Right cardiac atrium (tissue), 5 donors: ENCODE measurements around the gene PLEKHG4B. TPM values are rescaled to one million over a fixed set of nuclear protein-coding genes. Genes with fewer than 3 reads are reported as not detected.

Experiments
- ATAC-seq, 2 donors: fragments of 200-7000 bp; cut with Tn5 transposase; one replicate each; pipeline versions ENCODE4 v1.8.0 to v1.9.1; 2020; ENCODE audit warnings: moderate library complexity in 2 of 2, mild to moderate bottlenecking in 1 of 2
- DNase-seq, 3 donors: peaks; one replicate each; pipeline ENCODE4 v3.0.0-alpha.2; 2020
- H3K27ac ChIP-seq: one replicate; pipeline ENCODE4 v1.5.1; 2013; ENCODE audit warnings: mild to moderate bottlenecking, low read length, control low read depth, moderate library complexity
- H3K27me3 ChIP-seq: one replicate; pipeline ENCODE4 v1.6.1; 2013; ENCODE audit not compliant: control insufficient read depth, insufficient read depth
- H3K4me1 ChIP-seq: one replicate; pipeline ENCODE4 v1.6.1; 2013; ENCODE audit warnings: low read length; ENCODE audit not compliant: control insufficient read depth, insufficient read depth
- H3K4me3 ChIP-seq: one replicate; pipeline ENCODE4 v1.5.1; 2013; ENCODE audit warnings: low read length, control low read depth
- H3K9me3 ChIP-seq: one replicate; pipeline ENCODE4 v1.6.1; 2013; ENCODE audit warnings: low read length; ENCODE audit not compliant: control insufficient read depth
- WGBS: extraction: QIAGEN DNeasy Blood & Tissue Kit; methylation state at CpG from one replicate; pipeline ENCODE4 v1.1.7; 2013; 5-methylcytosine and 5-hydroxymethylcytosine counted together
- intact Hi-C, 4 donors: fragments of 100-400 bp; cut with DNase I; formaldehyde crosslinking; loops; one replicate each; pipeline versions ENCODE4 v1.11.0 to v1.14.0; 2022 to 2023
- polyA plus RNA-seq: library from polyadenylated mRNA; stranded (reverse); fragments of 200-250 nt; gene quantifications from one replicate; pipeline ENCODE4 v1.2.3, GENCODE V29; 2013
- total RNA-seq, 4 donors: library from RNA; stranded (reverse); fragmentation: NEBNext Ultra II Directional; extraction: Animal tissue kit (Norgen Biotek cat#: 25700); gene quantifications; one replicate each; pipeline ENCODE4 v1.2.1, GENCODE V29; 2021
- donor health status: healthy with polysubstance abuse.
- donor health status: DM: no; HTN: yes; CAD: no.
- donor health status: DM: no; HTN: no; CAD: no.
- donor health status: DM: no; HTN: yes; CAD: no; lungs with severe emphysema.
- donor health status: DM: yes; HTN: yes; CAD: no.

The PLEKHG4B gene
- total and polyA plus RNA-seq, 5 donors: under 0.01 to 0.06 TPM; not detected in 3

DNA sequence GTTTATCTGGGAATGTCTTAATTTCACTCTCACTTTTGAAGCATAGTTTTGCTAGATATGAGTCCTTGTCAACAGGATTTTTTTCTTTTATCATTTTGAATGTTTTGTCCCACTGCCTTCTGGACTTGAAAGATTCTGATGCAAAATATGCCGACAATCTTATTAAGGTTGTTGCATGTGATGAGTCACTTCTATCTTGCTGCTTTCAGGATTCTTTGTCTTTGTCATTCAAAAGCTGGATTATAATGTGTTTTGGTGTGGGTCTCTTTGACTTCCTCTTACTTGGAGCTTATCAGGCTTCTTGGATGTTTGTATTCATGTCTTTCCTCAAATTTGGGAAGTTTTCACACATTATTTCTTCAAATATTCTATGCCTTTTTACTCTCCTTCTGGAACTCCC is 33.8 kb downstream of the PLEKHG4B start:
- Histone ChIP-seq H3K4me1 (no peaks in the 10 kb centered on the region), H3K9me3 (peaks cover 3% of the 10 kb centered on the region), H3K27ac (no peak overlapping the region), H3K4me3 (no peak overlapping the region), H3K27me3 (no peaks in the 10 kb centered on the region)
- intact Hi-C loops: no loop called here
- WGBS: 94% methylated on average over 1 of the region's 1 CpG
- DNase-seq (no peak), ATAC-seq (no peak)

GRCh38 chr5:126806-127205 is 34.8 kb downstream of the PLEKHG4B start:
- Histone ChIP-seq H3K4me1 (no peaks in the 10 kb centered on the region), H3K9me3 (peaks cover 3% of the 10 kb centered on the region), H3K27me3 (no peaks in the 10 kb centered on the region), H3K27ac (no peak overlapping the region), H3K4me3 (no peak overlapping the region)
- intact Hi-C loops: no loop called here
- DNase-seq (no peak), ATAC-seq (no peak)
- 92% methylated on average over 7 of the region's 7 CpGs for WGBS

GRCh38 chr5:127886-128285 is 35.9 kb downstream of the PLEKHG4B start:
- 77% methylated on average over 2 of the region's 2 CpGs for WGBS
- H3K27me3 ChIP-seq: no peaks in the 10 kb centered on the region
- H3K9me3 ChIP-seq: peaks cover 3% of the 10 kb centered on the region
- ATAC-seq (no peak), DNase-seq (no peak)
- no peak overlapping the region for H3K27ac ChIP-seq
- intact Hi-C loops: no loop called here
- H3K4me3 ChIP-seq: no peak overlapping the region
- no peaks in the 10 kb centered on the region for H3K4me1 ChIP-seq

- ATAC-seq (no peak), DNase-seq (no peak)
- intact Hi-C loops: no loop called here
- no peak overlapping the region for H3K4me3 ChIP-seq
- WGBS: 90% methylated on average over 2 of the region's 2 CpGs
- no peaks in the 10 kb centered on the region for H3K27me3 ChIP-seq
- no peaks in the 10 kb centered on the region for H3K4me1 ChIP-seq
- no peak overlapping the region for H3K27ac ChIP-seq
- H3K9me3 ChIP-seq: peaks cover 3% of the 10 kb centered on the region
Measured at GRCh38 chr5:128446-128845, 36.5 kb downstream of the PLEKHG4B start.

DNA sequence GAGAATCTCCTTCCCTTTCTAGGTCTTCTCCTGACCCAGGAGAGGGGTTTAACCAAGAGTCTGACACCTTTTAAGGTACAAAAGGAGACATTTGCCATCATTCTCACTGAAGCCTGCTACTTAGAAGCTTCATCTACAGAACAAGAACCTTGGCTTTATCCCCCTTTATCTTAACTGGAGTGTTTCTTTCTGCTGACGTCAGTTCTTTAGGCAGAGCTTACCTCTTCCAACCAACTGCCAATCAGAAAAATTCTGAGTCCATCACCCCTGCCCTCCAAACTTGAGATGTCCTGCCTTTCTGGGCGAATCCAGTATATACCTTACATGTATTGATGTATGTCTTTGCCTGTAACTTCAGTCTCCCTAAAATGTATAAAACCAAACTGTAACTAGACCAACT is 37.2 kb downstream of the PLEKHG4B start:
- Histone ChIP-seq H3K27ac (no peak overlapping the region), H3K27me3 (no peaks in the 10 kb centered on the region), H3K4me3 (no peak overlapping the region), H3K4me1 (no peaks in the 10 kb centered on the region), H3K9me3 (peaks cover 3% of the 10 kb centered on the region)
- intact Hi-C loops: no loop called here
- ATAC-seq (no peak), DNase-seq (no peak)
- WGBS: 70% methylated on average over 2 of the region's 2 CpGs

DNA sequence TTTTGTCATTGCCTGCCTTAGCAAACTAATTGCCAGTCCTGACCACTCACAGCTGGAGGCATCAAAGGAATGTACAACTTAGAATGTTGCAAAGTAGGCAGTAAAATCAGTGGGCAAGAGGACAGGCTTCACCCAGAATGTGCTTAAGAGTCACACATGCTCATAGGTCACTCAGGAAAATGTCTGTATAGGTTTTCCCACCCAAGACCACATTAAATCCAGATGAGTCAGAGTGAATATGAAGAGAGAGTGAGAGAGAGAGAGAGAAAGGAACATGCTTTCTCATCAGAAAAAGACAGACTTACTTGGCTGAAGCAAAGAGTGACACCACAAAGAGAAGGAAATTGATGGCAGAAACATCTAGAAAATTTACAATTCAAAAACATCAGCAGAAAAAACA is 37.9 kb downstream of the PLEKHG4B start:
- Histone ChIP-seq H3K27me3 (no peaks in the 10 kb centered on the region), H3K4me1 (no peaks in the 10 kb centered on the region), H3K4me3 (no peak overlapping the region), H3K27ac (no peak overlapping the region), H3K9me3 (peaks cover 3% of the 10 kb centered on the region)
- DNase-seq: no peak
- ATAC-seq: no peak
- intact Hi-C loops: no loop called here

DNA sequence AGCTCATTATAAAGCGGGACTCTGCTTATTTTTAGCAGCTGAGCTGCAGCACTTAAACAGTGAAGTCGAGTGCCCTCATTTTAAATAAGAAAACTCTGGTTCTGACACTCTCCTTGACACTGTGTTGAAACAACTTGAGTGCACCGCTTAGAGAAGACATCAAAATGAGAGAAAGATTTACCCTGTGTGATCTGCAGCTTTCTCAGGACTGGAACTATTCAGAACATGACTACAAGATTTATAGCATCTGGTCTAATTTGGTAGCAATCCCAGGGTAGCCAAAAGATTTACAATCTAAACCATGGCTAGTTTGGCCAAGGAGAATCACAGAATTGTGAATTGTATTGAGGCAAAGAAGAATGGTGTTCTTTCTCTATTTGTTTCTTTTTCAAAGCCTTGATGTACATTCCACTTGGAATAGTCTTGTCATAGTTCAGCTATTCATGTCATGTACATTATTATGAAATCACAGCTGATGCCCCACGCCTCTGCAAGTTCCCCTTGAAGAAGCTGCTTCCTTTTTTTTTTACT is 38.7 kb downstream of the PLEKHG4B start:
- ATAC-seq: no peak
- no peak overlapping the region for H3K4me3 ChIP-seq
- 59% methylated on average over 4 of the region's 4 CpGs for WGBS
- no peak overlapping the region for H3K27ac ChIP-seq
- no peaks in the 10 kb centered on the region for H3K4me1 ChIP-seq
- H3K9me3 ChIP-seq: peaks cover 3% of the 10 kb centered on the region
- intact Hi-C loops: no loop called here
- no peak for DNase-seq
- no peaks in the 10 kb centered on the region for H3K27me3 ChIP-seq

DNA sequence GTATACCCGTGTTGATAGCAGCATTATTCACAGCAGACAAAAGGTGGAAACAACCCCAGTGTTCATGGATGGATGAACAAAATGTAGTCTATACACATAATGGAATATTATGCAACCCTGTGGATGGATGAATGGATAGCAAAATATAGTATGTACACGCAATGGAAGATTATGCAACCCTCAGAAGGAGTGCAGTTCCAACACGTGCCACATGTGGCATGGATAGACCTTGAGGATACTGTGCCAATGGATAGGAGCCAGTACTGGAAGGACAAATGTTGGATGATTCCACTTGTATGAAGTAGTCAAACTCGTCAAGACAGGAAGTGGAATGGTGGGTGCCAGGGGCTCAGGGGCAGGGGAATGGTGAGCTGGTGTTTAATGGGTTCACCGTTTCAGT is 44.9 kb downstream of the PLEKHG4B start:
- ATAC-seq (no peak), DNase-seq (no peak)
- Histone ChIP-seq H3K9me3 (no peaks in the 10 kb centered on the region), H3K4me1 (no peaks in the 10 kb centered on the region), H3K4me3 (no peak overlapping the region), H3K27me3 (no peaks in the 10 kb centered on the region), H3K27ac (no peak overlapping the region)
- WGBS: 65% methylated on average over 5 of the region's 5 CpGs
- intact Hi-C loops: no loop called here

- Histone ChIP-seq H3K27ac (no peak overlapping the region), H3K9me3 (no peaks in the 10 kb centered on the region), H3K4me3 (no peak overlapping the region), H3K4me1 (no peaks in the 10 kb centered on the region), H3K27me3 (no peaks in the 10 kb centered on the region)
- 90% methylated on average over 15 of the region's 15 CpGs for WGBS
- intact Hi-C loops: no loop called here
- ATAC-seq (no peak), DNase-seq (no peak)
Measured at GRCh38 chr5:137741-138140, 45.8 kb downstream of the PLEKHG4B start.

DNA sequence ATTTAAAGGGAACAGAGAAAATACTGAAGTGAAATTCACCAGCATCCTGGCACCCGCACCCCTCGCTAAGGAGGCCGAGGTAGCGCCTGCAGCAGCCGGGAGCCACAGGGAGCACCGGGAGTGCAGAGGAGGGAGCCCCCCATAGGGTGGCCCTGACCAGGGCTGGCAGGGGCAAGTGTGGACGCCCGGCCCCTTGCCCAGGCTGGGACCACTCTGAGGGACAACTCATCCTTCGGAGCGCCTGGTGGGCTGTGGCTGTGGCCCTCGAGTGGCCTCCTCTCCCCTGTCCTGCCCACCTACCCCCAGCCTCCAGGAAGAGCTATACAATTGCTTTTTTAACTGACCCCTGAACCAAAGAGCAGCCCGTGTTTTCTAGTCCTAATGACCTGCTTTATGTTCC is 47.0 kb downstream of the PLEKHG4B start:
- Histone ChIP-seq H3K27me3 (no peaks in the 10 kb centered on the region), H3K4me1 (no peaks in the 10 kb centered on the region), H3K4me3 (no peak overlapping the region), H3K27ac (no peak overlapping the region), H3K9me3 (no peaks in the 10 kb centered on the region)
- DNase-seq (no peak), ATAC-seq (no peak)
- intact Hi-C loops: no loop called here
- WGBS: 87% methylated on average over 12 of the region's 12 CpGs

- H3K4me1 ChIP-seq: no peaks in the 10 kb centered on the region
- no peaks in the 10 kb centered on the region for H3K27me3 ChIP-seq
- no peak overlapping the region for H3K27ac ChIP-seq
- DNase-seq (peak in 1 of 3 donors; percentile 48), ATAC-seq (peak in 1 of 2 donors; percentile 10)
- H3K9me3 ChIP-seq: no peaks in the 10 kb centered on the region
- WGBS: 89% methylated on average over 36 of the region's 36 CpGs
- H3K4me3 ChIP-seq: no peak overlapping the region
- intact Hi-C loops: no loop called here
Measured at GRCh38 chr5:139579-140442, 47.8 kb downstream of the PLEKHG4B start.
